ENCODE measurements around the gene CACNB3. TPM values are rescaled to one million over a fixed set of nuclear protein-coding genes. Genes with fewer than 3 reads are reported as not detected.

Gene CACNB3
- polyA plus RNA-seq, 1 donor from 2014 or later, result 123 TPM

GRCh38 chr12:48775299-48775698 lies 43.0 kb upstream of the CACNB3 start:
- Histone ChIP-seq H2AFZ (ENCODE audit: low read depth, low read length) (no peak overlapping the region), H3K36me3 (ENCODE audit: insufficient read depth, low read length) (no peaks in the 10 kb centered on the region), H3K9me3 (ENCODE audit: low read length) (no peaks in the 10 kb centered on the region), H4K20me1 (ENCODE audit: insufficient read depth) (no peaks in the 10 kb centered on the region), H3K27ac (ENCODE audit: low read length) (no peak overlapping the region), H3K9me2 (ENCODE audit: insufficient read depth, low read length) (no peaks in the 10 kb centered on the region), H3K4me2 (ENCODE audit: low read length) (no peak overlapping the region), H3K9ac (ENCODE audit: low read length) (no peak overlapping the region), H3K79me2 (replicated peaks; ENCODE audit: insufficient read depth, low read length) (no peaks in the 10 kb centered on the region), H3F3A (ENCODE audit: insufficient read depth, low read length, poor library complexity, severe bottlenecking) (no peaks in the 10 kb centered on the region), H3K27me3 (ENCODE audit: insufficient read depth, low read depth, low read length) (no peaks in the 10 kb centered on the region), H3K4me3 (ENCODE audit: low read length) (no peak overlapping the region)
- TF ChIP-seq POLR2AphosphoS5 (IDR thresholded peaks at IDR 0.05) (no peak), TAF1 (IDR thresholded peaks at IDR 0.05; ENCODE audit: low read depth) (no peak), REST (IDR thresholded peaks at IDR 0.05; ENCODE audit: borderline replicate concordance) (no peak), EP300 (conservative IDR thresholded peaks at IDR 0.05; ENCODE audit: poor library complexity, severe bottlenecking) (no peak), RAD21 (conservative IDR thresholded peaks at IDR 0.05) (no peak), MXI1 (conservative IDR thresholded peaks at IDR 0.05; ENCODE audit: poor library complexity, severe bottlenecking) (no peak), CTCF (IDR thresholded peaks at IDR 0.05; ENCODE audit: poor library complexity, severe bottlenecking) (no peak), EZH2 (IDR thresholded peaks at IDR 0.05; ENCODE audit: borderline replicate concordance, insufficient read depth, low read length, poor library complexity, severe bottlenecking) (no peak), SMC3 (conservative IDR thresholded peaks at IDR 0.05; ENCODE audit: poor library complexity) (no peak)

- TF ChIP-seq SMC3 (conservative IDR thresholded peaks at IDR 0.05; ENCODE audit: poor library complexity), result no peak
- TF ChIP-seq POLR2AphosphoS5 (IDR thresholded peaks at IDR 0.05), result no peak
- no peak for TF ChIP-seq RAD21 (conservative IDR thresholded peaks at IDR 0.05)
- TF ChIP-seq TAF1 (IDR thresholded peaks at IDR 0.05; ENCODE audit: low read depth), result no peak
- TF ChIP-seq EZH2 (IDR thresholded peaks at IDR 0.05; ENCODE audit: borderline replicate concordance, insufficient read depth, low read length, poor library complexity, severe bottlenecking), result no peak
- TF ChIP-seq REST (IDR thresholded peaks at IDR 0.05; ENCODE audit: borderline replicate concordance), result no peak
- TF ChIP-seq EP300 (conservative IDR thresholded peaks at IDR 0.05; ENCODE audit: poor library complexity, severe bottlenecking), result no peak
- TF ChIP-seq MXI1 (conservative IDR thresholded peaks at IDR 0.05; ENCODE audit: poor library complexity, severe bottlenecking), result no peak
- TF ChIP-seq CTCF (IDR thresholded peaks at IDR 0.05; ENCODE audit: poor library complexity, severe bottlenecking), result no peak
- Histone ChIP-seq H4K20me1 (ENCODE audit: insufficient read depth) (no peaks in the 10 kb centered on the region), H3K27me3 (ENCODE audit: insufficient read depth, low read depth, low read length) (no peaks in the 10 kb centered on the region), H3K9me2 (ENCODE audit: insufficient read depth, low read length) (no peaks in the 10 kb centered on the region), H3K79me2 (replicated peaks; ENCODE audit: insufficient read depth, low read length) (no peaks in the 10 kb centered on the region), H3K9me3 (ENCODE audit: low read length) (no peaks in the 10 kb centered on the region), H2AFZ (ENCODE audit: low read depth, low read length) (no peak overlapping the region), H3K27ac (ENCODE audit: low read length) (no peak overlapping the region), H3K4me2 (ENCODE audit: low read length) (no peak overlapping the region), H3F3A (ENCODE audit: insufficient read depth, low read length, poor library complexity, severe bottlenecking) (no peaks in the 10 kb centered on the region), H3K4me3 (ENCODE audit: low read length) (no peak overlapping the region), H3K9ac (ENCODE audit: low read length) (no peak overlapping the region), H3K36me3 (ENCODE audit: insufficient read depth, low read length) (no peaks in the 10 kb centered on the region)
These were observed 42.2 kb upstream of the CACNB3 start for GRCh38 chr12:48775991-48776649.

Measured in neural cell (in vitro differentiated cells).